SKM-1 (cell line): ENCODE results near the gene SLC44A3.
A peak's percentile ranks its signal among the peaks of the same experiment; 100 is the strongest.

Experiments used
- DNase-seq: peaks from one replicate; lab custom pipeline; 2025; ENCODE audit not compliant: unreplicated experiment; lab: John Stamatoyannopoulos, UW

The SLC44A3 gene

DNA sequence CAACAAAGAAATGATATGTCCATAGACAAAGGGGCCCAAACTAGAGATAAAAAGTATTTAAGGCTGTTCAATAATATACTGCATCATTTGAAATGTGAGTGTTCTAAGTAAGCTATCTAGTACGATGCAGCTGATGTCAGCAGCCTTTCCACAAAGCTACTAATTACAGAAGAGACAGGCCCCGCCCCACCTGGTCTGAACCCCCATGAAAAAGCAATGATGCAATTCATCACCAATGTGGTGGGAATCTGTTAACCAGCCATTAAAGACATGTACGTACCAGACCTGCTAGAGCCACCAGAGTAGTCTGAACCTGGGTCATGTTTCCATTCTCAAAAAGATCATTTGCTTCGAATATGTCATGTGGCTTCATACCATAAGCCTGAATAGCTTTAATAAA lies 81.7 kb downstream of the SLC44A3 start:
- DNase-seq = no peak

DNA sequence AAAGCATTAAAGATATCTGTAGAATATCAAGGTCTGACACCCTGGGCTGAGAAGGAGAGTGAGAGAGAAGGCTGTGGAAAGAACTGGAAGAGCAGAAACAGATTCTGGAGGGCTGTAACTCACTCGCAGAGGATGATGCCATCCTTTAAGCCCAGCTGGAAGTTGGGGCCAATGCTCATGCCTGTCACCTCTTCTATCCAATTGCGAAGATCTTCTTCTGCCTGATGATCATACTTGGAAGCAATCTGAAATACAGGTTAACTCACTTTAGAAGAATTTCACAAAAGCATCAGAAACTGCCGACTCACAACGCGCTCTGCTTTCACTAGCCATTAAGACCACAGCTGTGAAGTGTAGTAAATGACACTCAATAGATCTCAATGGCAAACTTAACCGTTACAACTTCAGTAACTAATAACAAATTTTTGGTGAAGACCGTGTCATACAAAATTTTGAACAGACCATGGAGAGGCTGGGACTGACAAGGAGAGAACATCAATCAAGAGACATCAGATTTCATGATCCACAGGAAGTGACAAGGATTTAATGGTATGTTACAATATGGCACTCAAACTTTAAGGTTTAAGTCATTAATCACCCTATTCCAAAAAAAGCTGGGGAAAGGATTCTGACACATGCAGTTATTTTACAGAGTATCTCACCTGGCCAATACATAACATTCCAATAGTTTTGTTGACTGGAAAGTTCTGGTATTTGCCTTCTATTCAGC lies 83.3 kb downstream of the SLC44A3 start:
- no peak for DNase-seq

DNA sequence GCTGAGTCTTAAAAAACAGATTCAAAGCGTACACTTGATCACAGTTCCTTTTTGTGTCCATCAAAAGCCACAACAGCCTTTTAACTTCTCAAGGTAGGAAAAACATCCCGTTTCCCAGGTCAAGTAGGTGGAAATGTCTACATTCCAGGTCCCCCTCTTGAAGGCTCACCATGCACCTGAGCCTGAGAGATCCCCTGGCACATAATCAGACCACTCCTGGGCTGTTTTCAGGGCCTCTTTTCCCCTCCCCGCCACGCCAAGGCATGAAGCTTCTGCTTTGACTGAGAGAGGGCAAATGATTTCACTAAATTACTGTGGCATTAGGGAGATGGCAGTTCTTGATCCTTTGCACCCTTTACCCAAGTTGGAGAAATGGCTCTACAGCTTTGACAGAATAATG lies 85.0 kb downstream of the SLC44A3 start:
- no peak for DNase-seq

DNA sequence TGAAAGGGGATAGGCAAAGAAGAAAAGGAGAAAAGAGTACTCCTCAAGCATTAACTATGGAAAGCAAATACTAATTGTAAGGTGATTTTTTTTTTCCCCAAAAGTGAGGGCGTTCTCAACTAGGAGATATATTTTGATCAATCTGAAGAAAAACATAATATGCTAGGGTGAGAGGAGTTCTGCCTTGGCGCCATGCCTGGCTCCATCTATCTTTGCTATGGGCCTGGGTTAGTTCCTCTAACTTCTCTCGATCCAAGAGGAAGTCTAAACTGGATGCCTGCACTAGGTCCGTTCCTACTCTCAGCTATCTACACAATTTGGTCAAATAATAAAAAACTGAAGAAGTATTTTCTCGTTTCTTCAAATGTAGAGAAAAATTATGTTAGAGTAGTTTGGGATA lies 86.2 kb downstream of the SLC44A3 start:
- no peak for DNase-seq

DNA sequence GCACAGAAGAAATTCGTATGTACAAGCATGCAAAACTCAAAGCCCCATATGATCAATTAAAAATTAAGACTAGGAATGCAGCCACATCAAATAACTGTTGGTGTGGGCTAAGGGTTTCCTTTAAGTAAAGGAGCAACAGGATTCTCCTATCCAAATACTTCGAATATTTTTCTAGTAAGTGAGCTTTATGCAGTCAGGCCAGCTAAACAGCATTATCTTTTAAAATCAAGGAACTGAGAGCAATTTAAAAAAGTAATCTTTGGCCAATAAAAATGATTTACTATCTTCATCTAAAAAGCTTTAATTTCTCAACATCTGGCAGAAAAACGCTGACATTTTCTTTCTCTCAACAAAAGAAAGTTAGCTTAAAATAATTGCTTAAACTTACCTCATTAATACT lies 87.0 kb downstream of the SLC44A3 start:
- no peak for DNase-seq

- DNase-seq = no peak
Observed at GRCh38 chr1:94908190-94908589, 88.0 kb downstream of the SLC44A3 start.

DNA sequence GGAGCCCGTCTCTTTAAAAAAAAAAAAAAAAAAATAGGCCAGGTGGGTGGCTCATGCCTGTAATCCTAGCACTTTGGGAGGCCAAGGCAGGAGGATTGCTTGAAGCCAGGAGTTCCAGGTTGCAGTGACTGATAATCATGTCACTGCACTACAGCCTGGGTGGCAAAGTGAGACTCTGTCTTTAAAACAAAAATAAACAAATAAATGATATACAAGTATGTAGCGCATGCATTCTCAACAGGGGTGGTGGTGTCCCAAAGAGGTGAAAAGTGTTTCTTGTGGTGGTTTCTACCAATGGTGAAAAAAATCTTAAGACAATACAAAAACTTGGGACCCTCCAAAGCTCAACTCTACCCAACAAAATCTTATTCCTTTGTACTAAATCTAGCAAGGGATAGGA lies 88.8 kb downstream of the SLC44A3 start:
- DNase-seq = no peak

DNA sequence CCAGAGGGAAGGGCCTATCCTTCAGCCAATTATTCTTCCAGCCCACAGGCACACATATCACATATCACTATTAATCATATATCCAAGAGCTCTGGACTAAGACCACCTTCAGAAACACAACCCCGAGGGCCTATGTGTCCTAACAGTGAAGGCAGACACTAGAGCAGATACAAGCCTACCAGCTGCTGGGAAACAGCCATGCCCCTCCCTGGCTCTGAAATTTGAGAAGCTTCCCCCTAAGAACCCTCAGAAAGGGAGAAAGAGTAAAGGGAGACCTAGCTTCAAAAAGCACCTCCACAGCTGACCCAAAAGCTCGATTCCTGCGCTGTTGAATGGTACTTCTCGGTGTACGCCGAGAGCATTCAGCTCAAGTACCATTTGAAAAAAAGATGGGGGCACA lies 89.3 kb downstream of the SLC44A3 start:
- no peak for DNase-seq

DNA sequence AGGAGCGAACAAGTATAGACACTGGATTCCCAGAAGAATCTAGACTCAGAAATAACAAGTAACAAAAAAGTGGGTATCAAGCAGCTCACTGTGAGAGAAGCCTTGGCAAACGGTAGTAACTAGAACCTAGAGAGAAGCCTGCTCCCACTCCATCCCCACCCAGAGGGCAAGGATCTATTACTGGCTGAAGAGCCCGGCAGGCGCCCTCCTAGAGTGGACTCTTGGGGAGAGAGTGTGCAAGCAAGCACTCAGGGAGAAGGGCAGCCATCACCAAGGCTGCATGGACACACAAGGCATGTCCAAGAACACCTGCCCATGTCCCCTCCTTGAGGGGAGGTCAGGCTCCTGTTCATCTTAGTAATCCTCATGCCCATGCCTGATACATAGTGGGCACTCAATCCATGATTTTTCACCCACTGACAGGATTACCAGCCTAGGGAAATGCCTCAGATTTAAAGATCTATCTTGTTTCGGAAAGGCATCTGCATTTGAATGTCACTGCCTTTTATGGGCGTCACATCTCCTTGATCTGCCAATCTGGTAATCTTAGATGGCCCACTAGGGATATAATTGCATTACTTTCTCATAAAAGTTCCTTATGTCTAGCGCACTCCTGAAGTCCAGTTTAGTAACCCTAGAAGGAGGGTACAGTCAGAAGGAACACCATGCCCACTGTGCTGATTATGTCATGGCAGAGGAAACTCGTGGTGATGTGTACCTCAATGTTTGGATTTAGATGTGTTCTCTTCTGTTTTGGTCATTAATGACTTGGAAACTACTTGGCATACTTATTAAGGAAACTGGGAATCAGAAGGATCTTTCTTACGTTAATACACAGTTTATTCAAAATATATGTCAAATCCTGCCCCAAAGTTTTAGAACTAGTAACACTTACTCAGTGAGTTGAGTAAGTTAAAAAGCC lies 92.4 kb downstream of the SLC44A3 start:
- no peak for DNase-seq

DNA sequence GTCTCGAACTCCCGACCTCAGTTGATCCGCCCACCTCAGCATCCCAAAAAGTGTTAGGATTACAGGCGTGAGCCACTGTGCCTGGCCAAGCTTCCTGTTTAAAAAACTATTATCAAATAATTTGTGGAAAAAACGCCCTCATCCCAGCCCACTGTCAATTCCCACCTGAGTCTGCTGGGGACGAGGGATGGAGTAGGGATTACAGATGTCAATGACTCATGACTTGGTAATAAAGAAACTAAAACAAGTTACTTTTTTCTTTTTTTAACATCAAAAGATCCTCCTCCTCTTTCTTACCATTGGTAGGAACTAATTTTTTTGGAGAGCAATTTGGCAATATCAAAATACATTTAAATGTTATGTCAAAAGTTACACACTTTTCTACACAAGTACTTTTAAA lies 97.1 kb downstream of the SLC44A3 start:
- DNase-seq = no peak

DNA sequence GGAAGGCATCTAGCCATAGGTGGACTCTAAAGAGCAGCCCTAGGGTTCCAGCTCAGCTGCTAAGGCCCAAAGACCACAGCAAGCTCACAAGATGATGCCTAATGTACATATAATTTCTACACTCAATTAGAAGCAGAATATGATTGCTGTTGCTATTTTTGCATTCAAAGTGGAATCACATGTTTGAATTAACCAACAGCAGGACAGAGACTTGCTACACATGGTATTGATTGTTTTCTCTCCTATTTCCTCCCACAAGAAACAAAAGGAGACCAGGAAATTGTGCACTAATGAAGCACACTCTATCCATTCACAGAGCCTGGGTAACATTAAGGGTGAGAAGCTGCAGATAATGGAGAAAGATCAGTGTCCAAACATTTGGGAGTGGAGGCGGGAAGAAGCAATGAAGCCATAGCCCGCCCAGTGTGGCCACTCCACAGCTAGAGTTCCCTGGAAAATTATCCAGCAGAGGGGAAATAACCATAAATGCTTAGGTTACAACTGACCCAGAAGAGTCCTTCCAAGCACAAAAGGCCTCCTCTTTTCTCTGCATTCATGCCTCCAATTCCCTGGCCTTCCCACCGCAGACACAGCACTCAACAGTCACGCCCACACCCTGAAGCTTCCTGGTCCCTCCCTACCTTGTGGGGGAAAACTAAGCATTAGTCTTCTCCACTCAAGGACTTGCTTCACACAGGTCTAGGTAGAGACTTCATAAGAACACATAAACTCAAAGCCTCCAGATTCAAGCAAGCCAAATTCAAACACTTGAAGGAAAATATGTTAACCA lies 99.3 kb downstream of the SLC44A3 start:
- DNase-seq = no peak

GRCh38 chr1:94920061-94920460 lies 99.9 kb downstream of the SLC44A3 start:
- DNase-seq = no peak

DNA sequence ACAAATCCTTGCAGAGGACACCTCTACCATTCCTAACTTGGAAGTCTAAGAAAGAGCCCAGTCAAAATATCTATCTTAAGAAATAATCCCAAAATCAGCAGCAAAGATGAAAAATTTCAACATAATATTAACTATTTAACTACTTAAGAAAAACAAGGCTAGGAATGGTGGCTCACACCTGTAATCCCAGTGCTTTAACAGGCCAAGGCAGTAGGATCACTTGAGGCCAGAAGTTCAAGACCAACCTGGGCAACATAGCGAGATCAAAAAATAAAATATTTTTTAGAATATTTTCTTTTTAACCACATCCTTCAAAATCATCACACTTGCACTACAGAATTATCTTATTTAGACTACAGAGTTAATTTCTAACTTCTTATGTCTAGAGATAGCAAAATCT lies 101.8 kb downstream of the SLC44A3 start:
- DNase-seq = no peak

- no peak for DNase-seq
Observed at GRCh38 chr1:94922761-94923331, 102.7 kb downstream of the SLC44A3 start.

DNA sequence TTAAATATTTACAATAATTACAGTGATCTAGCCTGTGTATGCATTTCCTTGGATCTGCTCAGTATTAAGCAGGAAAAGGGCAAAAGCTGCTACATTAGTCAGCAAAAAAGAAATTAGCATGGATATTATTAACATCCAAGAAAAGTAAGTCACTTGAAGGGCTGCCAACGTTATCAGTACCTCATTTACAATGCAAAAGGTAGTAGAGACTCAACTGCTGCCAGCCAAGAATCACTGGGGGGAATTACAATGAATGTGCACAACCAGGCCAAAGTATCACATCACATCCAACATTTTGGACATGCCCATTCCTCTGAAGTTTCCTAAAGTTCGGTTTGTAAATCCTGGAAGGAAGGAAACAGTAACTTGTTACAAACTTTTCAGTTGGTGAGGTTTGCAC lies 104.8 kb downstream of the SLC44A3 start:
- DNase-seq = no peak

- DNase-seq = no peak
Observed at GRCh38 chr1:94925561-94926125, 105.5 kb downstream of the SLC44A3 start.

- DNase-seq = peak; percentile 55
Observed at GRCh38 chr1:94926126-94926914, 106.2 kb downstream of the SLC44A3 start.

- DNase-seq = peak; percentile 62
Observed at GRCh38 chr1:94926915-94927404, 106.8 kb downstream of the SLC44A3 start, which contains the start of gene CNN3. Gene CNN3, minus strand, starts transcription at chr1:94927110. Its CDS starts 216 bp downstream, at chr1:94926894.

DNA sequence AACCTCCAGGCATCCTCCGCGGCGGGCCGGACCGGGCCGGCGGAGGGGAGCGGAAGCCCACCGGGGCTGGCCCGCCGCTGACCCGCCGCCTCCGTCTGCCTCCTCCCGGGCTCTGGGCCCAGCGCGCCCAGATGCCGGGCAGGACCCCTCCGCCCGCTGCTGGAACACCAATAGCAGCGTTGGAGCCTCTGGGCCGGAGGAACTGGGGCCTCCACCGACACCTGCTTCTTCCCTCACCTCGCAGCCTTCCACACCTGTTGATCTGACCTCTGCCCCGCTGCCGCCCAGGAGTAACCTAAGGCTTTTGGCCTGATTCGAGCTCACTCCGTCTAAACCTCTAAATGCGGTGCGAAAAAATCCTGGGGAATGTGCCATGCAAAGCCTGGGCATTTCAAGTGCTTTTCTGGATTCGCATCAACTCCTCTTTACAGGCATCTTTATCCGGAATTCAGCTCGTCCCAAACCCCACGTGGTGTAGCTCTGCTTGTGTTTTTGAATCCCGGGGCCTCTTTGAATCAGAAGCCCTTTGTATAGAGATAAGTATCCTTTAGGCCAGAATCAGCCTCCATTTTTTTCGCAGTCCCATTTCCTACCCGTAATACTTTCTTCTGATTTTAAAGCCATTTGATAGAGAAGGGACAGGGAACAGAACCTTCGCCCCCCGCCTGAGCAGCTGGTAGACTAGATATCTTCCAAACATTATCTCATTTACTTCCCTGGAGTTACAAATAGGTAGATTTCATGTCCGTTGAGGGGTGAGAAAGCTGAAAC lies 107.4 kb downstream of the SLC44A3 start:
- DNase-seq = no peak
